ENCODE data around the gene PMF1.

PMF1 gene

GRCh38 chr1:156268336-156268735 lies 55.5 kb downstream of the PMF1 start:
- DNase-seq (ENCODE audit: low spot score), result no peak

- DNase-seq (ENCODE audit: low spot score), result no peak
Observed at GRCh38 chr1:156270314-156270713, 57.5 kb downstream of the PMF1 start.

GRCh38 chr1:156276532-156276931 lies 63.7 kb downstream of the PMF1 start:
- no peak for DNase-seq (ENCODE audit: low spot score)

GRCh38 chr1:156276966-156277381 lies 64.2 kb downstream of the PMF1 start:
- DNase-seq (ENCODE audit: low spot score), result no peak

GRCh38 chr1:156279837-156280236 lies 67.0 kb downstream of the PMF1 start:
- DNase-seq (ENCODE audit: low spot score), result no peak

GRCh38 chr1:156281281-156281680 lies 68.5 kb downstream of the PMF1 start:
- no peak for DNase-seq (ENCODE audit: low spot score)

- peak; percentile 68 for DNase-seq (ENCODE audit: low spot score)
Observed at GRCh38 chr1:156281693-156282478, 69.1 kb downstream of the PMF1 start.

GRCh38 chr1:156282479-156283222 lies 69.8 kb downstream of the PMF1 start, which contains the start of gene SMG5:
Gene SMG5, minus strand, starts transcription at chr1:156282825. Its CDS starts 145 bp downstream, at chr1:156282680.
- DNase-seq (ENCODE audit: low spot score), result peak; percentile 96

GRCh38 chr1:156283521-156283920 lies 70.7 kb downstream of the PMF1 start:
- DNase-seq (ENCODE audit: low spot score), result no peak

GRCh38 chr1:156284112-156284511 lies 71.3 kb downstream of the PMF1 start, which contains the start of gene TMEM79:
Gene TMEM79, plus strand, starts transcription at chr1:156284325. Its CDS starts 902 bp downstream, at chr1:156285227.
- no peak for DNase-seq (ENCODE audit: low spot score)

- no peak for DNase-seq (ENCODE audit: low spot score)
Observed at GRCh38 chr1:156284757-156285156, 72.0 kb downstream of the PMF1 start.

- no peak for DNase-seq (ENCODE audit: low spot score)
Observed at GRCh38 chr1:156285437-156285836, 72.6 kb downstream of the PMF1 start.

GRCh38 chr1:156286061-156286460 lies 73.3 kb downstream of the PMF1 start:
- DNase-seq (ENCODE audit: low spot score), result no peak

Data from COLO829 (cell line).